HG03095 (cell line): ENCODE measurements around the gene MLST8.
A peak's percentile ranks its signal among the peaks of the same experiment; 100 is the strongest.

ENCODE experiments used
- ATAC-seq: cut with Tn5 transposase; IDR thresholded peaks from one replicate; pipeline ENCODE4 v1.9.1; 2021; ENCODE audit warnings: moderate library complexity; ENCODE audit not compliant: unreplicated experiment

MLST8 gene, protein sequence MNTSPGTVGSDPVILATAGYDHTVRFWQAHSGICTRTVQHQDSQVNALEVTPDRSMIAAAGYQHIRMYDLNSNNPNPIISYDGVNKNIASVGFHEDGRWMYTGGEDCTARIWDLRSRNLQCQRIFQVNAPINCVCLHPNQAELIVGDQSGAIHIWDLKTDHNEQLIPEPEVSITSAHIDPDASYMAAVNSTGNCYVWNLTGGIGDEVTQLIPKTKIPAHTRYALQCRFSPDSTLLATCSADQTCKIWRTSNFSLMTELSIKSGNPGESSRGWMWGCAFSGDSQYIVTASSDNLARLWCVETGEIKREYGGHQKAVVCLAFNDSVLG

DNA sequence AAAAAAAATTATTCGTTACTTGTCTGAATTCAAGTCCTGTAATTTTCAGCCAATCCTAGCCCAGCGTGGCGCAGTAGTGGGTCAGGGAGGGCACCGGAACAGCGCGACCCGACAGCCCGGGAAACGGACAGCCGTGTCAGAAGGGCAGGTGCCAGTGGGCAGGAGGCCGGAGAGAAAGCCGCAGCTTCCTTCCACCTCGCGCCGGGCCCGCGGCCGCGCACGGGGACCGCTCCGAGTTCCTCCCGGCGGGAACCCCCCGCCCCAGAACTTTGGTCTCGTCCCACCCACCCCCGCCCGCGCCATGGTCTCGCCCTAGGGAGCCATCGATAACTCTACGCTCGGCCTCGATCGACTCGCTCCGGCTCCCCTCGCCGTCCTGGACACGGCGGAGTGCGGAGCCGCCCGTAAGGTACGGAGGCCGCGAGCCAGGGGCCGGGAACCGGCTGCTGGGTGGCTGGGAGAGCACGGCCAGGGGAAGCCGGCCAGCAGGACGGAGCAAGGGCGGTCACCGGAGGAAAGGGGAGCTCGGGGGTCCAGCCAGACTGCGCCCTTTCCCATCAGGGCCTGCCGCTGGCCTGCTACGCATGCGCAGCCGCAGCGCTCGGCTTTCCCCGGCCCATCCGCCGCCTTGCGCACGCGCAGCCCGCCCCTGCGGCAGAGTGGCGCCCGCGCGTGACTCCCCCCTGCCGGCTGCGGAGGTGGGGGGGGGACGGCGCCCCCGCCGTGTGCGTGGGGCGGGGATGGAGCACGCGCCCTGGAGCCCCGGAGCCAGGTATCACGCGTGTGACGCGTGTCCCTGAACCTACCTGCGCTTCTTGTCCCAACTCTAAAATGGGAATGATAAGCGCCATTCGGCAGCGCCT is at the start of gene MLST8:
Gene MLST8 (plus strand): TSS at position 351 of the 863 bp plus-strand sequence. CDS start 632 bp downstream, outside the sequence.
- ATAC-seq = peak; percentile 45

DNA sequence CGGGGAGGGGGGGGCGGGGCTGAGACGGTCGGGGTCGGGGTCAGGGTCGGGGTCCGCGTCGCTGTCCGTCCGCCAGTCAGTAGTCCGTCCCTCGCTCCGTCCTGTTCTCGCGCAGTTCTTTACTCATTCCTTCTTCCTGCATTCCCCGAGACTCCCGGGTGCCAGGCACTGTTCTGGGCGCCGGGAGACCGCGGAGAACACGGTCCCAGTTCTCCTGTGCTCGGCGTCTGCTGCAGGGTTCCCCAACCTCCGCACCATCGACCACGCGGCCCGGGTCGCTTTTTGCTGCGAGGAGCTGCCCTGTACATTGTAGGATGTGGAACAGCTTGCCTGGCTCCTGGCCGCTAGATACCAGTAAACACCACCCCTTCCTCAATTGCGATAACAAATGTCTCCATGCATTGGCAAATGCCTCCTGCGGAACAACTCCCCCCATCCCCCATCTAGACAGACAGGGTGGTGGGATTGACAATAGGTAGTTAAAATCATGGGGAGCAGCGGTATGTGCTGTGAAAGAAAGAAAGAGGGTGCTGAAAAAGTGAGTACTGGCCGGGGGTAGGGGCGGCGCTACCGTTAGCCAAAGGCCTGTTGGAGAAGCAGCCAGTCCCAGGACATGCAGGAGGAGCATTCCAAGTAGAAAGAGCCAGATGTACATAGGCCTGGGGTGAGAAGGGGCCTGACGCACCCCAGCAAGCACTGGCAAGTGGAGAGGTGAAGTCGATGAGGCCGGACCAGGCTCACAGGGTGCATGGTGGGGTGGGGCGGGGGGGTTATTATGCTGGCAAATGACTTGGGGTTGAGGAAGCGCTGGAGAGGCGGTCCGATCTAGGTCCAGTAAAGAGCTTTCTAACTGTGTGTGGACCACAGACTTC is 49.0 kb upstream of the MLST8 start:
- ATAC-seq = no peak

DNA sequence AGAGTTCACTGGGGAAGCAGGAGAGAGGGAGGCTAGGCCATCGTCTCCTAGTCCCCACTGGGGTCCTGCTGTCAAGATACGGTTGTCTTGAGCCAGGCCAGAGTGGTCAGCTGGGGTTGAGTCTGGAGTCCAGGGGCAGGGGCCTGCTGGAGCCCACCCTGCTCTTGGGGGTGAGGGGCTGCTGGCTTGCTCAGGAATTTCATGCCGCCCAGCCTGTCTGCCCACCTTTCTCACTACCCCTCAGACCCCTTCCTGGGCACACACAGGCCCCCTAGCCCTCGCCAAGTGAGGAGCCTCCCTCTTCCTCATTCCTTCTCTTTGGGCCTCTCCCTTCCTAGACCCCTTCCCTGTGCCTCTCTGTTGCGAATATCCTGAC is 48.4 kb upstream of the MLST8 start:
- no peak for ATAC-seq

DNA sequence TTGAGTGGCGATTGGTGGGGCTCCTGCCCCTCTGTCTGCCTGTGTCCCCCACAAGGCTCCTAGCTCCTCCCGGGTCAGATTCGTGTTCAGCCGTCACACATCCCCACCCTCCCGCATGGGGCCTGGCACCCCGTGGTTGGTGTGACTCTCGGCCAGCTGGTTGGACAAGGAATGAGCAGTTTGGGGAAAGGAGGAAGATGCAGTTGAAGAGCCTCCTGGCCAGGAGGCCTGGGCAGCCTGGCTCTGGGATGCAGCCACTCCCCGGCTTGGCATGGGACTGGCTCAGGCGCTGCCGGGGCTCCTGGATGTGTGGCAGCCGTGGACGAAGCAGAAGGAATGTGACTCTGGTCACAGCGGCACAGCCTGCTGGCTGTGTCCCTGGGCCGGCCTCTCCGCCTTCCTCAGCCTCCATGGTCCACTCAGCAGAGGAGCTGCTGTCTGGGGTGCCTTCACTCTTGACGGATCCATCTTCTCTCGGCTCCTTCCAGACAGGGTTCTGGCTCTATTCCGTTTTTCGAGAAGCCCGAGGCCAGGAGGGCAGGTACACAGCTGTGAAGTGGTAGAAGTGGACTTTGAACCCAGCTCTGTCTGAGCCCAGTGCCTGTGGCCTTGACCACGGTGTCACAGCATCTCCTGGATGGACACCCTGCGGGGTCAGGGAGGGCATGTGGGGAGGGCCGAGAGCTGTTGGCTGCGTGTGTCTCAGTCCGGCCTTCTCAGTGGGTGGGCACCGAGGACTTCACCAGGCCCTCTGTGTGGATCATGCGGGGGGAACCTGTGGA is 47.6 kb upstream of the MLST8 start:
- no peak for ATAC-seq

DNA sequence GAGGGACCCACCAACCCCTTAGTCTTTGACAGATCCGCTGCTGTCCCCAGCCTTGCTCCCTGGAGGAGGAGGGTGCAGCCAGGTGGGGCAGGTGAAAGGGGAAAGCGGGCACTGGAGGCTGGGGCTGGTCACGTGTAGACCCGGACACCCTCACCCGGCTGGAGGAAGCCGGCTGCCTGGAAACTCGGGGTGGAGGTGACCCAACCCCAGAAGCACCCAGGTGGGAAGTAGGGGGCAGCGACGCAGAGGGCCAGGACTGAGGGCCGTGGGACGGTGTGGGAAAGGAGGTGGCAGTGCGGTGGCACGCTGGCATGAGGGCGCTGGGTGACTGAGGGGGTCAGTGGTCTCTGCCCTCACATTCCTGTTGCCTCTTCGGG is 47.0 kb upstream of the MLST8 start:
- ATAC-seq = no peak

DNA sequence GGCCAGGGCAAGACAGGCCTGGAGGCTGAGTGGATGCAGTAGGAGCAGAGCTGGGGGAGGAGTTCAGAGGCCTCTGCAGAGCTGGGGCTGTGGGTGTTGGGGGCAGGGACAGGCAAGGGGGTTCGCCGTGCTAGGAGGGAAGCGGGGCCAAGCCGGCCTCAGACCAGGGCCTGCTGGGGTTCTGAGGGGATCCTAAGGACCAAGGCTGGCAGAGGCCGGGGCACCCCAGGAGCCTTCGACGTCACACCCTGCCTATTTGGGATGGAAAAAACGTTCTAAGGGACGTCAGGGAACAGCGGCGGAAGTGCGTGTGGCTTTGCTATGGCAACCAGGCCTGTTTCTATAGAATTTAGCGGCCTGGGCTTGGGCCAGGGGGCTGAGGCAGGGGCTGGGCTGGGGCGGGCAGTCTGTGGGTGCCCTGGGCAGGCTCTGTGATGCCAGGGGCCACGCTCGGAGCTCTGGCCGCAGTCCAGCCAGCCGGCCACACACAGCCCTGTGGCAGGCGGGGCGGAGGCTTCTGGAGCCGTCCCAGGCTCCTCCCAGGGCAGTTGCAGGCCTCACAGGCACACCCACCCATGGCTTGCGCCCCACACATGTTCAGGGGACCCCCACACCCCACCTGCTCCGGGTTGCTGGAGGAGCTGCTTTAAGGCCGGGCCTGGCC is 45.9 kb upstream of the MLST8 start:
- ATAC-seq = no peak

DNA sequence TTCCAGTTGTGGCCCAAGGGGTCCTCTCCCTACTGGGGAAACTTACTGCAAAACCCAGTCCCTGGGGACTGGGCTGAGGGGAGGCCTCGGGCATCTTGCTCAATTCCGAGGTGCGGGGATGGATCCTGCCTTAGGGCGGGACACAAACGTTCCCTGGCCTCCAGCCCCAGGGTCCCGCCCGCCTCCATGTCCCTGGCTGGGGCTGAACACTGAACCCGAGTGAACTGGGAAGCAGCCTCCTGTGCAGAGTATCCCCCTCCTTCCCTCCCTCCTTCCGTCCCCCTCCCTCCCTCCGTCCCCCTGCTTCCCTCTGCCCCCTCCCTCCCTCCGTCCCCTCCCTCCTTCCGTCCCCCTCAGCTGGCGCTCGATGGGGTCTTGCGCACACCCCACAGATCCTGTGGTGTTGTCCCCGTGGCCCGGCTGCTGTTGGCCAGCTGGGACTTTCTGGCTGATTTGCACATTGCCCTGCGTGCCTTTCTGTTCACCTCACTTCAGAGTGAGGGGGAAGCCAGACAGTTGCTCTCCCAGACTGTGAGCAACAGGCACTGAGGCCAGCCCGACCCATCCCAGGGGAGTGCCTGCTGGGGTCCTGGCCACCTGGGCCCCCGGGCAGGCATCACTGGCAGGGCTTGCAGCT is 44.2 kb upstream of the MLST8 start:
- ATAC-seq = no peak

DNA sequence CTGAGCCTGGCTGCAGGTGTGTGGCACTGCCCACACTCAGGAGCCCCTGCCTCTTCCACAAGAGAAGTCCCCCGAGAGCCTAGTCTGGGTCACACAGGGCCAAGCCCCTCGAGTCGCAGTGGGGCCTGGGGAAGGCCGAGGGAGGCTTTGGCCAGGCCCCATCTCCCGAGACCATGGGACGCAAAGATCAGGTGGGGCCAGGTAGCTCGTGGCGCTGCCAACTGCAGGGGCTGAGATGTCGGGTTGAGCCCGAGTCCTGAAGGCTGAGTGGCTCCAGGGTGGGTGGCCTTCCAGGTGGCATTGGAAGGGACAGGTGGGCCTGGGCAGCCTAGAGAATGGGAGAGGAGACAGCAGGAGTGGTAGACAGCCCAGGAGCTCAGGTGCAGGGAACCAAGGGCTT is 43.3 kb upstream of the MLST8 start:
- no peak for ATAC-seq

DNA sequence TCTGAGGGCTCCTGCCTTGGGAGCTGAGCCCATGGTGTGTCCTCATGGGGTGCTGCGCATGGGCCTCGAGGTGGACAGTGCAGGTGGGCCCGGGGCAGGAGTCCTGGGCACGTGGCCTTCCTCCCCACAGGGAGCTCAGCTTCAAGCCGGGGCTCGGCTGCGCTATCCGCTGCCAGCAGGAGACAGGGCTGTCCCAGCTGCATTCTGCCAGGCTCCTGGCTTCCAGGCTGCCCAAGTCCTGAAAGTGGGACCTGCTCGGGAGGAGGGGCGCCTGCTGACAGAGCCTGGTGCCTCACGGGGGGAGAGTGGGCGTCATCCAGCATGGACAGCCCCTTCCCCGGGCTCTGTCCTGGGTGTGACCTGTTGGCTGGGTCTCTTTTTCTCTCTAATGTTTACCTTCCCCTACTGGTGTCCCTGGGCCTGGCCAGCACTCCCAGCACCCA is 42.6 kb upstream of the MLST8 start:
- no peak for ATAC-seq

DNA sequence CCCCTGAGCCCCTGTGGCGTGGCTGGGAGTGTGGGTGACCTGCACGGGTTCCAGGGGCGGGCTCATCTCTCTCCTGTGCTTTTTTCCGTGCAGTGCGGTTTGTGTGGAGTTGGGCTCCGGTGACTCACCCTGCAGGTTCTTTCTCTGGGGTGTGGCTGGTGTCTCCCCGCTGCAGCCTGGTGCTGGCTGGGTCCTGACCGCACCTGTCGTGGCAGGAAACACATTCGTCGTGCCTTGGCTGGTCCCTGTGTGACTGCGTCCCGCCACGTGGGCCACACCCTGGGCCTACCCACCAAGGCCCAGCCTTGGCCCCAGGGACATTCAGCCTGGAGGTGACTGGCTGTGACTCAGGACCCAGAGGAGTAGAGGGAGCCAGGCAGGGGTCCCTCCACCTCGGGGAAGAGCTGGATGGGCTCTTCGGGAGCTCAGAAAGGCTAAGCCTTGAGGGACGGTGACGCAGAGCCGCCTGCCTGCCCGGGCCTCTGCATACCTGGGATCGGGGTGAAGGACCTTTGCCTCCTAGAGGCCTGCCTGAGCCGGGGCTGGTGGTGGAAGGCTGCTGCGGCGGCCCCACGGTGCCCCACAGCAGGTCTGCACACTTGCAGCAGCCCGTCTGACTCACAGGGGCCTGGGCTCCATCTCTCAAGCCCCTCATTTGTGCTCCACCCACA is 41.9 kb upstream of the MLST8 start:
- no peak for ATAC-seq

DNA sequence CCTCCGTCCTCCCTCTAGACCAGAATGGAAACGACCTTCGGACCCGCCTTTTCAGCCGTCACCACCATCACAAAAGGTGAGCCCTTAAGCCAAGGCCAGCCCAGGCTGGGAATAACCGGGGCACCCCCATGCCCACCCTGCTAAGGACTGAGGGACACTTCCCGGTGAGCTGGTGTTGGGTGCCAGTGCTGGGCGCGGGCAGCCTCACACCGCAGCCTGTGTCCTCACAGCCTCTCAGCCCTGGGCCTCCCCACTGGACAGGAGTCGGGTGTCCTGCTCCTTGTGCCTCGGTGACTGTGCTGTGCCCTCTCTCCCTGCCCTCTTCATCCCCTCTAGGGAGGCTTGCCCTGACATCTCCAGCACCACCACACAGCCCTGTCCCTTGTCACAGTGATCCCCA is 39.4 kb upstream of the MLST8 start:
- ATAC-seq = no peak

DNA sequence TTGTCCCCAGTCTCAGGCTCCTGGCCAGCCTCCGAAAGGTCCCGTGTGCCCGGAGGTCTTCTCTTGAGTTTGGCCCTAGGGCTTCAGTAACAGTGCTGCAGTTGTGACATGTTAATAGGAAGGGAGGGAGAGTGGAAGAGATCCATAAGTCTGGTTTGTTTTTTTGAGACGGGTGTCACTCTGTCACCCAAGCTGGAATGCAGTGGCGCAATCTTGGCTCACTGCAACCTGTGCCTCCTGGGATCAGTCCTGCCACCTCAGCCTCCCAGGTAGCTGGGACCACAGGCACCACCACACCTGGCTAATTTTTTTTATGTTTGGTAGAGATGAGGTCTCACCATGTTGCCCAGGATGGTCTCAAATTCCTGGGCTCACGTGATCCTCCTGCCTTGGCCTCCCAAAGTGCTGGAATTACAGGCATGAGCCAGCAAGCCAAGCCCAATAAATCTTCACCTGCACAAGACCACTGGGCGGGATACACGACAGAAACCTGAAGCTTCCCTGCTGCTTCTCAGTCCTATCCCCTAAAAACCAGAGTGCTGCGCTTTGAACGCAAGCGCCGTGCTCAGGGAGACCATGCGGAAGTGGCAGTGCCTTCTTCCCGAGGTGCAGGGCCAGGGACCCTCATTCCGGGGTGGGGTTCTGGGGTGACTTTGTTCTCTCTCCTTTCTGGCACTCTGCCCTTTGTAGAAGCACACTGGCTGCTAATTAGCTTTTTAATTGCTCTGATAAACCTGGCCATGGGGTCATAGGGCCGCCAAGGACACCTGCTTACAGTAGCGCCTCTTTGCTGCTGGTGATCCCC is 38.8 kb upstream of the MLST8 start:
- ATAC-seq = no peak

DNA sequence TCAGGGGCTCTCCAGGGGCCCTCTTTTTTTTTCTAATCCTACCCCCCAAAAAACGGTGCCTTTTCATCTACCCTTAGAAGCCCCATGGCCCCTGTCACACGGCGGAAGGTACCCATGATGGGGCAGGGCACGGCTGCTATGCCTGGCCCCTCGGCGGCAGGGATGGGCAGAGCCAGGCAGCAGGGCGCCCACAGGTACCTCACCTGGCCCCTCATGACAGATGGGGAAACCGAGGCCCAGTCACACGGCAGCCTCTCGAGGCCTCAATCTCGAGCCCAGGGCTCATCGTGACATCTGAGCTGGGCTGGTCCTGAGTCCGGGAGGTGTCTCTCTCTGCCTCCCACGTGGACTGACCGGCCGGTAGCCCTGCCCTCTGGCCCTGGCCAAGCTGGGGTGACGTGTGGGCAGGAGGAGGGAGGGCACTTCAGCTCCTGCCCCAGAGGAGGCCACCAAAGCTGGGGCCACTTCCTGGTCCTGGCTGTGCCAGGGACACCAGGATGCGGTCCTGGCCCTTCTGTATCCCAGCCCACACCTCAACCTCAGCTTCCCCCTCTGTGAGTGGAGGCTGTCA is 38.1 kb upstream of the MLST8 start:
- ATAC-seq = no peak

DNA sequence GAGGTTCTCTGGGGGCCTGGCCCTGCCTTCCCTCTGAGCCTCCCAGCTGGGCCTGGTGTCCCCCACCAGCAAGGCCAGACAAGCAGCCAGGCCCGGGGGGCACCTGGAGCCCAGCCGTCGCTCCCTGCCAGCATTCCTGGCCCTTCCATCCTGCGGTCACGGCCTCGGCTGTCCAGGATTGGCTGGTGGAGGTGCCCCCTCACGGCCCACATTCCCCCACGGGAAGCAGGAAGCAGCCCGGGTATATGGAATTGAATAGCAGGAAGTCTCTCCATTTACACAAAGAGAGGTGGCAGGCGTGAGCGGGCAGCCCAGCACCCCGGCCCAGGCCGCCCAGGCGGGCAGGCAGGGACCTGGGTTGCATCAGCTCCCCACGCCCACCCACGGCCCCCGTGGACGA is 35.2 kb upstream of the MLST8 start:
- ATAC-seq = no peak

DNA sequence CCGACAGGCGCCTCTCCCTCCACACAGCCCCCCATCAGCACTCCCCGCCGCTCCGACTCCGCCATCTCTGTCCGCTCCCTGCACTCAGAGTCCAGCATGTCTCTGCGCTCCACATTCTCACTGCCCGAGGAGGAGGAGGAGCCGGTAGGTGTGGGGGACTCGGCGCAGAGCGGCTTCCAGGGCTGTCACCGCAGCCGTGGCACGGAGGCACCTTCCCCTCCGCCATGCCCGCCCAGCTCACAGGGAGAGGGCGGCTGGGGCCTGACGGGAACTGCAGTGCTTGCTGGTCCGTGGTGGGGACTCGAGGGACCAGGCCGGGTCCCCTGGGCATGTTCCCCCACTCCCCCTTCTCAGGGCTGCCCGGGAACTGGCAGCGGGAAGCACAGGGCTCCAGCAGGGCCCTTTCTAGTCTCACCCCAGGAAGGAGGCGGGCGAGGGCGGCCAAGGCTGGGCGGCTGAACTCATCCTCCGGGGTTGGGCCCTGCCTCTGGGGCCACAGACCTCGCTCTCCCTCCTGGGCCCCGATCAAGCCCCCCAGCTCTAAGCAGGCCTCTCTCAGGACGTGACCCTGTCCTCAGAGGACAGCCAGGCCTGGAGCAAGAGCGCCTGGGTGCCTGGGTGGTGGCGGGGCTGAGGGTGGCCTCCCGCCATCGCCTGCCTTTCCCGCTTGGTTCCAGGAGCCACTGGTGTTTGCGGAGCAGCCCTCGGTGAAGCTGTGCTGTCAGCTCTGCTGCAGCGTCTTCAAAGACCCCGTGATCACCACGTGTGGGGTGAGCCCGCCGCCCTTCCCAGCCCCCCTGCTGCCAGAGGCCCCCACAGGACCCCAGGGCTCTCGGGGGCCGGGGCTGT is 34.4 kb upstream of the MLST8 start:
- ATAC-seq = no peak

DNA sequence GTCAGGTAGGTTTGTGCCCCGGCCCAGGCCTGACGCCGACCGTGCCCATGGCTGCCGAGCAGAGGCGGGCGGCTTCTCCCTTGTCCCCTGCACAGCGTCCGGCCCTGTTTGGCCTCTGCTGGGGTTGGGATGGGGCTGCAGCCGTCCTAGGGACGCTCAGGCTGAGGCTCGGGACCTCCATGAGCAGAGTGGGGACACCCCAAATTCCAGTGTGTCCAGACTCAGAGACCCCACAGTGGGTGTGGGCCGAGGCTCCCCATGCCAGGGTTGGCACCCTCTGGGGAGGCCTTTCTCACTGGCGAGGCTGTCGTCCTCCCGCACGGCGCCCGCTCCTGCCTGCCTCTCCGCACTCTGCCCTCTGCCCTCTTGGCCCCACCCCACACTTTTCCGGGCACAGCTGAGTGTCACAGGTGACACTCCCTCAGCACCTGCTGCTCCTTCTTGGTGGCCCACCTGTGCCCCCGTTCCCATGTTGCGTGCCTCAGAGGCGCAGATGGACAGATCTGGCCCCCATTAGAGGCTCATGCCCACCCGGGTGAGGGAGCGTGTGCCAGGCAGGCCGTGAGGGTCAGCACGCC is 33.6 kb upstream of the MLST8 start:
- ATAC-seq = no peak
